Mucosa of rectum (tissue), 2 donors: ENCODE measurements around the gene PABPN1L.

Experiments
- H3K27ac ChIP-seq, 2 donors: one replicate each; pipeline ENCODE4 v1.7.0; 2013; ENCODE audit warnings: inconsistent platforms in 2 of 2, low read depth in 2 of 2, low read length in 2 of 2
- H3K27me3 ChIP-seq, 2 donors: one replicate each; pipeline ENCODE4 v1.7.0; 2013; ENCODE audit warnings: low read length in 2 of 2; ENCODE audit not compliant: control insufficient read depth in 2 of 2, insufficient read depth in 2 of 2
- H3K36me3 ChIP-seq, 2 donors: one replicate each; pipeline ENCODE4 v1.7.0; 2013; ENCODE audit warnings: low read length in 2 of 2; ENCODE audit not compliant: control insufficient read depth in 2 of 2, insufficient read depth in 2 of 2
- H3K4me1 ChIP-seq, 2 donors: one replicate each; pipeline ENCODE4 v1.7.0; 2013; ENCODE audit warnings: low read length in 2 of 2, mild to moderate bottlenecking in 1 of 2; ENCODE audit not compliant: control insufficient read depth in 2 of 2, insufficient read depth in 2 of 2
- H3K4me3 ChIP-seq, 2 donors: one replicate each; pipeline ENCODE4 v1.7.0; 2013; ENCODE audit warnings: low read length in 2 of 2
- H3K9ac ChIP-seq, 2 donors: one replicate each; pipeline ENCODE4 v1.7.0; 2013; ENCODE audit warnings: low read length in 2 of 2, low read depth in 1 of 2, mild to moderate bottlenecking in 1 of 2
- H3K9me3 ChIP-seq, 2 donors: one replicate each; pipeline ENCODE4 v1.7.0; 2013; ENCODE audit warnings: low read length in 2 of 2; ENCODE audit not compliant: control insufficient read depth in 2 of 2
- donor health status: healthy.
- donor health status: Normal muscosa, but diverticular disease.

PABPN1L gene

DNA sequence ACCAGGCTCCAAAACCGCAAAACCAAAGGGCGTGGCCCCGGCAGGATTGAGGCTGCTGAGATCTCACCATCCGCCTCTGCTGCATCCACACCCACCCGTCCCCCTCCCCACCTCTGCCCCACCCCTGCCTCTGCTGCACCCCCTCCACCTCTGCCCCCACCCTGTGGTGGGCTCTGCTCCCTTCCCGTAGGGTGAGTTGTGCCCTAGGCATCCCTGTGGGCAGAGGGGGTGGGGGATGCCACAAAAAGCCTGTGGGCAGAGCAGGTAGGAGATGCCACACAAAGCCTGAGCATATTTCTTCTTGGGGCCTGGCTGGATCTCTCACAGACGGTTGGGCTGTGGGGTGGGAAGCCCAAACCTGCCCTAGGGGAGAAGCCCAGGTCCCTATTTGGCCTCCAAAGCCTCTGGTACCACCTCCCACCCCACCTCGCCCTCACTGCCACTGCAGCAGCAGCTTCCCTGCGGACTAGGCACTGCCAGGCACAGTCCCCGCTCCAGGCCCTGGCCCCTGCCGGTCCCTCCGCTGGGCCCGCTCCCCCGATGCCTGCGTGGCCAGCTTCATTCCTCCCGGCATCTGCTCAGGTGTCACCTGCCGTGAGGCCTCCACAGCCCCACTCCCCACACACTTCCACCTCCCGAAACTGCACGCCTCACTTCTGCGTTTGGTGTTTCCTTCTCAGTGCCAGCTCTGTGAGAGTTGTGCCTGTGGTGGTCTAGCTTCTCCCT lies 11.3 kb upstream of the PABPN1L start:
- H3K27me3 ChIP-seq = peaks cover 0 to 7% of the 10 kb centered on the region in 2 donors
- H3K36me3 ChIP-seq = peaks cover 3 to 4% of the 10 kb centered on the region in 2 donors
- no peak overlapping the region for H3K9ac ChIP-seq
- H3K4me3 ChIP-seq = no peak overlapping the region
- H3K9me3 ChIP-seq = no peaks in the 10 kb centered on the region
- H3K4me1 ChIP-seq = peaks cover 6 to 17% of the 10 kb centered on the region in 2 donors
- H3K27ac ChIP-seq = no peak overlapping the region

DNA sequence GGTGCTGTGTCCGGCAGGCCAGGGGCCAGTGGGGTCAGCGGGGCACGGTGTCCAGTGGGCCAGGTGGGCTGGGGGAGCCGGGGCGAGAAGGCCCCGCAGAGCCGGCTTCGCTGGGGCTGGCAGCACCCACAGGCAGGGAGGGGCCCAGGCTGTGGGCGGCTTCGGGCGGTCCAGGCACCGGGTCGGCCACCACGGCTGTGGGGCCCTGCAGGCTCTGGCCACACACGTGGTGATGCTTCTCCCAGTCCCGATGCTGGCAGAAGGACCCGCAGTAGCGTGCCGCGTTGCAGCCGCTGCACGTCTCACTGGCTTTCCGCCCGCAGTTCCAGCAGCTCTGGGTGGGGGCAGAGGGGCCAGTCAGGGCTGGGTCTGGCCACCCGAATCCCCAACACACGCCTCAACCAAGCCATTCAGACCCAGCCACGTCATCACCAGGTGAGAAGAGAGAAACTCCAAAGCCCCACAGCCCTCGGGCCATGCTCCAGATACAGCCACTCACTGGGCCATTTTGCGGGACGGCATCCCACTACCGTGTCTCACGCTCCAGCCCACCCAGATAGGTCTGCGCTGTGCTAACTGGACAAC lies 10.6 kb upstream of the PABPN1L start:
- H3K4me1 ChIP-seq = peaks cover 6 to 13% of the 10 kb centered on the region in 2 donors

DNA sequence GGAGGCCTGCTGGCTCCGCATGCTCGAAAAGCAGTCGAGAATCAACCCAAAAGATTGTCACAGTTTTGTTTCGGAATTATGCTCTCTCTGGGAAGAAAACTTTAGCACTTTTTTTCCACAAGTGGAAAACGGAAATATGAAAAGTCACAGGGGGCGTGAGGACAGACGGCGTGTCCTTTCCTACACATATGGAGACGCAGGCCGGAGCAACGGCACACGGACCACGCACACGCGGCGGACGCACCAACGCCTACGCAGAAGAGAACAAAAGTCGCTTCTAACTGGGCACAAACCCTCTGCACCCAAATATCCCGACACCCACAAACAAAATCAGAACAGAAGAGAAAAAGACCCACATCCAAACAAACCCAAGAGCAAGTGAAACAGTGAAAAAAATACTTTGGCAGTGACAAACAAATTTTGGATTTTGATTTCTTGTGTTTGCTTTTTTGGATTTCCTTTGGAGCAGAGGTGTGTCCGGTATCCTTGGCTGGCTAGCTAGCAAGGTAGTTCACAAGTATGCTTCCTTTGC lies 9.3 kb upstream of the PABPN1L start:
- H3K4me3 ChIP-seq = no peak overlapping the region
- peaks cover 1 to 3% of the 10 kb centered on the region in 2 donors for H3K4me1 ChIP-seq
- peaks cover 3 to 4% of the 10 kb centered on the region in 2 donors for H3K36me3 ChIP-seq
- peaks cover 2 to 16% of the 10 kb centered on the region in 2 donors for H3K27me3 ChIP-seq
- H3K27ac ChIP-seq = no peak overlapping the region
- no peaks in the 10 kb centered on the region for H3K9me3 ChIP-seq
- H3K9ac ChIP-seq = no peak overlapping the region

More for the DNA sequence above, 10.6 kb upstream of the PABPN1L start:
- H3K4me3 ChIP-seq = no peak overlapping the region
- H3K36me3 ChIP-seq = peaks cover 3 to 4% of the 10 kb centered on the region in 2 donors
- no peak overlapping the region for H3K9ac ChIP-seq
- H3K27ac ChIP-seq = no peak overlapping the region
- H3K9me3 ChIP-seq = no peaks in the 10 kb centered on the region
- peaks cover 0 to 7% of the 10 kb centered on the region in 2 donors for H3K27me3 ChIP-seq

DNA sequence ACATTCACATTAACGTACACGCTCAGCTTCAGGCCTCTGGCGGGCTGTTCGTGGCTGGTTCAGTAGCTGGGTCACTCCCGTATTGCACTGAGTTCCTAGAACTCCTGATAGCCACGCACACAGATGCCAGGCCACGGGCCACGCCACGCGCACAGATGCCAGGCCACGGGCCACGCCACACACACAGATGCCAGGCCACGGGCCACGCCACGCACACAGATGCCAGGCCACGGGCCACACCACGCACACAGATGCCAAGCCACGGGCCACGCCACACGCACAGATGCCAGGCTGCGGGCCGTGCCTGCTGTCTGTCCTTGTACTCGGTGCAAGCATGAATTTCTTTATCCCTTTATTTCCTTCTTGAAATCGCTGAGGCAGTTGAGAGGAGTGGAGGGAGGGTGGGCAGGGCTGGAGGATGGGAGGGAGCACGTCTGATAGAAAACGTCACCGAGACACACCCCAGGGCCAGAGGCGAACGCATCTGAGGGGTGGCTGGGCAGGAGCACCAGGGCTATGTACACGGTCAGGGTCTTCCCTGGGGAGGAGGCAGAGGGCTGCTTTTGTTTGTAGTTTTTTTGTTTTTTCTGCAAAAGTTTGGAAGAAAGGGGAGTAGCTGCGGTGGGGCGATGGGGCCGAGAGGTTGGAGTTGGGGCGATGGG lies 8.6 kb upstream of the PABPN1L start:
- H3K4me3 ChIP-seq = no peak overlapping the region
- peaks cover 3 to 4% of the 10 kb centered on the region in 2 donors for H3K36me3 ChIP-seq
- no peak overlapping the region for H3K27ac ChIP-seq
- peaks cover 3 to 11% of the 10 kb centered on the region in 2 donors for H3K27me3 ChIP-seq
- H3K9me3 ChIP-seq = no peaks in the 10 kb centered on the region
- no peak overlapping the region for H3K9ac ChIP-seq
- peaks cover 0 to 2% of the 10 kb centered on the region in 2 donors for H3K4me1 ChIP-seq

GRCh38 chr16:88872650-88873331 lies 6.3 kb upstream of the PABPN1L start:
- Histone ChIP-seq H3K36me3 (no peaks in the 10 kb centered on the region), H3K4me1 (peaks cover 0 to 2% of the 10 kb centered on the region in 2 donors), H3K9me3 (no peaks in the 10 kb centered on the region), H3K27me3 (peaks cover 3 to 24% of the 10 kb centered on the region in 2 donors), H3K4me3 (no peak overlapping the region), H3K27ac (no peak overlapping the region), H3K9ac (no peak overlapping the region)

- Histone ChIP-seq H3K4me1 (peaks cover 0 to 2% of the 10 kb centered on the region in 2 donors), H3K9me3 (no peaks in the 10 kb centered on the region), H3K27me3 (peaks cover 3 to 24% of the 10 kb centered on the region in 2 donors), H3K9ac (no peak overlapping the region), H3K27ac (no peak overlapping the region), H3K4me3 (no peak overlapping the region), H3K36me3 (no peaks in the 10 kb centered on the region)
Observed at GRCh38 chr16:88871730-88872416, 5.4 kb upstream of the PABPN1L start.

DNA sequence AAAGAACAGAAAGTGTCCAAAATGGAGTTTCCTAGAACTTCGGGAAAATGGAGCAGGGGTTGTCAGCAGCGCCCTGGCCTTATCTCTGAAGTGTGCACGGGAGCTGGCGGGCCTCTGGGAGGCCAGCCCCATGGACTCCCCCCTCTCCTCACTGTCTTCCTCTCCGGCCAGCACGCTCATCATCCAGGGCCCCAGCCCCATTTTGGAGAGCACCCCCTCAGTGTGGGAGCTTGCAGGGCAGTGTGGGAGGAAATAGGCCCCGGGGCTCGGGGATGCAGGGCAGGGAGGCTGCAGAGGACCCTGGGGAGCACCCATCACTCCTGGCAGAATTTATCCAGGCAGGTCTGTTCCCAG lies 4.9 kb upstream of the PABPN1L start:
- H3K4me3 ChIP-seq = peak overlapping the region in 1 of 2 donors; percentile 13
- H3K9ac ChIP-seq = no peak overlapping the region
- H3K27ac ChIP-seq = no peak overlapping the region
- H3K9me3 ChIP-seq = no peaks in the 10 kb centered on the region
- peaks cover 0 to 2% of the 10 kb centered on the region in 2 donors for H3K4me1 ChIP-seq
- H3K27me3 ChIP-seq = peaks cover 3 to 24% of the 10 kb centered on the region in 2 donors
- no peaks in the 10 kb centered on the region for H3K36me3 ChIP-seq

DNA sequence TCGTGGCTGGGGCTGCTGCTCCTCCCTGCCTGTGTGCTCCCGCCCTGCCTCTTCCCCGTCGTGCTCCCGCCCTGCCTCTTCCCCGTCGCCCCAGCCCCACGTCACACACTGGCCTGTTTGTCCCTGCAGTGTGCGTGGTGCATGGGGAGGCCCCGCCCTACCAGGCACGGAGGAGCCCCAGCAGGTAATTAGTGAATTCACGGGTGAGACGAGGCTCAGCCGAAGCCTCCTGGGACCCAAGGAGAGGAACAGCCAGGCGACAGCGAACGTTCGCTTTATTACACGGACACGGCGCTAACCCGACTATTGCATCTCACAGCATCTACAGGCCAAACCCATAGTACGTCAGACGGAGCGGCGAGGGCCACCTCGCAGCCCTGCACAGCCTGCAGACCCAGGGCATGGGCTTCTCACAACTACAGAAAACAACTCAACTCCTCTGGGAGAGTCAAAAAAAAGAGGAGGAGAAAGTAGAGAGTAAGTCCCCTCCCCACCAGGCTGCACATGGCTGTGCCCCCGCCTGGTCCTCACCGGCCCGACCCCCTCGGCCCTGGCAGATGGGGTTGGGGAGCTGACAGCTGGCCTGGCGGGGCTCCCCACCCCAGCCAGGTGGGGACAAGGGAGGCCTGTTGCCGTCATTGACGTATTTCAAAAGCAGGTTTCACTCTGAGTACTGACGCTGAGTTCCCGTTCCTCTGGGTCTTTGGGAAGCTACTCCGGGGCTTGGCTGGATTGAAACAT lies 4.3 kb upstream of the PABPN1L start:
- no peaks in the 10 kb centered on the region for H3K36me3 ChIP-seq
- H3K27me3 ChIP-seq = peaks cover 3 to 24% of the 10 kb centered on the region in 2 donors

DNA sequence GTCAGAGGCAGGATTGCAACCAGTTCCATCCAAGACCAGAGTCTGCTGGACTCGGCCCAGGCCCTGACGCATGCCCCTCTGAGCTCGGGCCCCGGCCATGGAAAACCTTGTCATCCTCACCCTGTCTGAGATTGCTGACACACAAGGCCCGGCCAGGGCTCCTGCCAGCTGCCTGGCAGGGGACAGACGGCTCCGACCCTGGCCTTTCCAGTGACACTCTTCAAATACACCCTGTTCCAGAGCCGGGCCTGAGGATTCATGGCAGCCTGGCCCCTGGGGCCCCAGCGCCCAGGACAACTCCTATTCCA lies 3.2 kb upstream of the PABPN1L start:
- H3K36me3 ChIP-seq = no peaks in the 10 kb centered on the region
- H3K4me1 ChIP-seq = peaks cover 0 to 2% of the 10 kb centered on the region in 2 donors
- H3K9ac ChIP-seq = no peak overlapping the region
- no peak overlapping the region for H3K27ac ChIP-seq
- no peak overlapping the region for H3K4me3 ChIP-seq
- no peaks in the 10 kb centered on the region for H3K9me3 ChIP-seq
- peaks cover 3 to 24% of the 10 kb centered on the region in 2 donors for H3K27me3 ChIP-seq

More for the DNA sequence above, 4.3 kb upstream of the PABPN1L start:
- H3K9ac ChIP-seq = no peak overlapping the region
- H3K4me1 ChIP-seq = peaks cover 0 to 2% of the 10 kb centered on the region in 2 donors
- no peaks in the 10 kb centered on the region for H3K9me3 ChIP-seq
- peak overlapping the region in 1 of 2 donors; percentile 26 for H3K4me3 ChIP-seq
- no peak overlapping the region for H3K27ac ChIP-seq
